B cell (primary cell): ENCODE data around the gene SELL. TPM values are rescaled to one million over a fixed set of nuclear protein-coding genes. Genes with fewer than 3 reads are reported as not detected.

ENCODE experiments used
- ATAC-seq: fragments of 200-7000 bp; cut with Tn5 transposase; one replicate; pipeline ENCODE4 v1.10.0; 2021; ENCODE audit warnings: low read depth, mild to moderate bottlenecking, moderate number of reproducible peaks, moderate library complexity
- CTCF ChIA-PET: fragments of 350-600 bp; sonication (Branson Sonifier 250); formaldehyde crosslinking; loops from one replicate; lab custom pipeline; 2021; ENCODE audit warnings: antibody characterized with exemption, inconsistent platforms; lab: Charles Lee
- POLR2A ChIA-PET: fragments of 350-600 bp; sonication (Branson Sonifier 250); formaldehyde crosslinking; loops from one replicate; lab custom pipeline; 2021; ENCODE audit warnings: antibody characterized with exemption; lab: Charles Lee
- DNase-seq: peaks from one replicate; pipeline ENCODE4 v3.0.0; 2013
- H2AFZ ChIP-seq: 2 replicates; pipeline ENCODE4 v1.6.1; 2012; ENCODE audit warnings: mild to moderate bottlenecking, low read depth, low read length; ENCODE audit not compliant: insufficient read depth, poor library complexity, severe bottlenecking
- H3K27ac ChIP-seq, 2 donors: 1 replicate in 1 of 2; 2 replicates in 1 of 2; pipeline ENCODE4 v1.5.1; 2012 to 2013; ENCODE audit warnings: low read length in 2 of 2, mild to moderate bottlenecking in 2 of 2, moderate library complexity in 1 of 2
- H3K27me3 ChIP-seq, 4 experiments: fragments of 200-600 bp in 1 of 4; sonication (generic) in 1 of 4; replicated peaks in 1 of 4; 1 replicate in 2 of 4; 2 replicates in 2 of 4; pipeline versions ENCODE4 v1.6.1 to v1.7.0; 2013 to 2016; ENCODE audit warnings: low read length in 3 of 4, mild to moderate bottlenecking in 2 of 4, mixed read lengths in 1 of 4, moderate library complexity in 1 of 4; ENCODE audit not compliant: insufficient read depth in 4 of 4, control insufficient read depth in 3 of 4; ENCODE audit errors: control extremely low read depth in 1 of 4
- H3K36me3 ChIP-seq, 2 experiments: replicated peaks in 1 of 2; 1 replicate in 1 of 2; 2 replicates in 1 of 2; pipeline versions ENCODE4 v1.6.1 to v1.7.1; 2013; ENCODE audit warnings: low read length in 1 of 2; ENCODE audit not compliant: insufficient read depth in 2 of 2, control insufficient read depth in 1 of 2; ENCODE audit errors: control extremely low read depth in 1 of 2, extremely low read depth in 1 of 2
- H3K4me1 ChIP-seq, 2 donors: fragments of 200-600 bp in 1 of 2; sonication (generic) in 1 of 2; 1 replicate in 1 of 2; 2 replicates in 1 of 2; pipeline versions ENCODE4 v1.5.1 to v1.6.1; 2013 to 2017; ENCODE audit warnings: low read length in 2 of 2; ENCODE audit not compliant: control insufficient read depth in 2 of 2, insufficient read depth in 2 of 2
- H3K4me2 ChIP-seq: replicated peaks from 2 replicates; pipeline ENCODE3; 2012; ENCODE audit warnings: mild to moderate bottlenecking, low read depth, low read length; ENCODE audit not compliant: poor library complexity, severe bottlenecking
- H3K4me3 ChIP-seq, 5 experiments: fragments of 200-600 bp in 1 of 5; sonication (generic) in 1 of 5; 1 replicate in 3 of 5; 2 replicates in 2 of 5; pipeline versions ENCODE4 v1.5.1 to v1.7.0; 2011 to 2016; ENCODE audit warnings: low read length in 4 of 5, mild to moderate bottlenecking in 4 of 5, low read depth in 2 of 5, control low read depth in 1 of 5, moderate library complexity in 1 of 5; ENCODE audit not compliant: insufficient read depth in 1 of 5; ENCODE audit errors: control extremely low read depth in 1 of 5, extremely low read depth in 1 of 5
- H3K79me2 ChIP-seq: fragments of 200-600 bp; sonication (generic); one replicate; pipeline ENCODE4 v1.6.0; 2016; ENCODE audit warnings: low read length; ENCODE audit not compliant: control insufficient read depth, insufficient read depth
- H3K9ac ChIP-seq: fragments of 200-600 bp; sonication (generic); 2 replicates; pipeline ENCODE4 v1.6.1; 2017; ENCODE audit warnings: mild to moderate bottlenecking, low read length, moderate library complexity
- H3K9me3 ChIP-seq, 3 donors: one replicate each; pipeline versions ENCODE4 v1.6.1 to v1.7.1; 2013; ENCODE audit warnings: low read length in 2 of 3; ENCODE audit not compliant: control insufficient read depth in 2 of 3, insufficient read depth in 1 of 3; ENCODE audit errors: control extremely low read depth in 1 of 3
- H4K20me1 ChIP-seq: 2 replicates; pipeline ENCODE4 v1.6.0; 2012; ENCODE audit warnings: mild to moderate bottlenecking, low read length; ENCODE audit not compliant: insufficient read depth, control insufficient read depth, poor library complexity, severe bottlenecking
- H3K27ac Mint-ChIP-seq: one replicate; pipeline ENCODE4 v1.8.0; 2021; ENCODE audit warnings: mixed read lengths
- H3K27me3 Mint-ChIP-seq: one replicate; pipeline ENCODE4 v1.8.0; 2021; ENCODE audit warnings: mixed read lengths
- H3K4me1 Mint-ChIP-seq: one replicate; pipeline ENCODE4 v1.8.0; 2021; ENCODE audit warnings: mixed read lengths
- H3K4me3 Mint-ChIP-seq: one replicate; pipeline ENCODE4 v1.8.0; 2021; ENCODE audit warnings: mixed read lengths
- H3K9me3 Mint-ChIP-seq: one replicate; pipeline ENCODE4 v1.8.0; 2022; ENCODE audit warnings: mixed read lengths; ENCODE audit not compliant: insufficient read depth
- CTCF ChIP-seq: fragments of 200-600 bp; IDR thresholded peaks from one replicate; pipeline ENCODE4 v1.8.0; 2022; ENCODE audit warnings: antibody characterized with exemption, mild to moderate bottlenecking
- EZH2 ChIP-seq: IDR thresholded peaks from 2 replicates; pipeline ENCODE4 v1.6.1; 2012; ENCODE audit warnings: borderline replicate concordance, low read depth, mild to moderate bottlenecking, moderate library complexity, low read length; ENCODE audit not compliant: insufficient read depth, poor library complexity, severe bottlenecking
- WGBS: methylation state at CpG from one replicate; pipeline ENCODE4 v1.1.5; 2013; ENCODE audit warnings: missing lambda C conversion rate; ENCODE audit not compliant: insufficient coverage; 5-methylcytosine and 5-hydroxymethylcytosine counted together
- intact Hi-C: fragments of 100-400 bp; cut with micrococcal nuclease; formaldehyde crosslinking; loops from one replicate; pipeline ENCODE4 v1.10.0; 2022
- polyA plus RNA-seq: library from polyadenylated mRNA; depleted of rRNA; stranded (reverse); fragments of >200 nt; gene quantifications from 2 replicates; pipeline ENCODE4 v1.2.3, GENCODE V29; 2012
- total RNA-seq, 2 donors: library from RNA; stranded (reverse); fragments of 120-200 nt in 1 of 2; gene quantifications; 1 replicate in 1 of 2; 2 replicates in 1 of 2; pipeline versions ENCODE4 v1.2.3 to v1.2.4, GENCODE V29; 2013 to 2022

Gene SELL
- total and polyA plus RNA-seq, 2 donors (not counting 1 experiment from before 2014, with no cell fraction given) = 250 to 258 TPM

GRCh38 chr1:169680377-169681019, 30.9 kb downstream of the SELL start:
- peak overlapping the region; percentile 88 to 92 for H3K27ac ChIP-seq
- H3K36me3 ChIP-seq = no peaks in the 10 kb centered on the region
- H3K27ac Mint-ChIP-seq = peak overlapping the region; percentile 95
- H3K4me2 ChIP-seq = peak overlapping the region; percentile 58
- H3K9me3 Mint-ChIP-seq = no peaks in the 10 kb centered on the region
- ChIA-PET CTCF (interaction anchor here (1.6 to 9.2 kb wide), 7 partner anchors 10 to 79 kb away, joined by 7 to 101 read pairs (median 12); no protein-coding TSS in a partner anchor), POLR2A (interaction anchor here (0.9 to 4.0 kb wide), 6 partner anchors 9 to 79 kb away, joined by 3 to 35 read pairs (median 5); no protein-coding TSS in a partner anchor)
- H3K4me1 Mint-ChIP-seq = peaks cover 61% of the 10 kb centered on the region
- H3K9ac ChIP-seq = peak overlapping the region; percentile 46
- ATAC-seq (peak; percentile 84), DNase-seq (peak; percentile 70)
- no peaks in the 10 kb centered on the region for H3K9me3 ChIP-seq
- WGBS = 9% methylated on average over 5 of the region's 6 CpGs
- H3K79me2 ChIP-seq = peaks cover 16% of the 10 kb centered on the region
- H3K27me3 Mint-ChIP-seq = no peaks in the 10 kb centered on the region
- intact Hi-C loops = loop anchor here (1.0 to 10.0 kb wide), 6 partner anchors 9 to 394 kb away; partner anchors contain the start of genes BLZF1, KIFAP3 and SELL
- TF ChIP-seq CTCF = no peak
- peak overlapping the region; percentile 51 for H2AFZ ChIP-seq
- H3K4me1 ChIP-seq = peaks cover 84 to 96% of the 10 kb centered on the region in 2 donors
- H4K20me1 ChIP-seq = no peaks in the 10 kb centered on the region
- H3K4me3 Mint-ChIP-seq = peak overlapping the region; percentile 75
- no peaks in the 10 kb centered on the region for H3K27me3 ChIP-seq
- H3K4me3 ChIP-seq = peak overlapping the region in 2 of 5 experiments; percentile 6 to 16

- ChIA-PET POLR2A (interaction anchor here (0.8 to 1.1 kb wide), 2 partner anchors 8 to 13 kb away, joined by 4 to 7 read pairs; no protein-coding TSS in a partner anchor), CTCF (interaction anchor here (0.8 to 9.2 kb wide), 9 partner anchors 9 to 93 kb away, joined by 3 to 101 read pairs (median 5); partner anchors contain the start of gene F5)
- WGBS = 86% methylated on average over 2 of the region's 3 CpGs
- no peak overlapping the region for H3K9ac ChIP-seq
- Mint-ChIP-seq H3K27me3 (no peaks in the 10 kb centered on the region), H3K9me3 (no peaks in the 10 kb centered on the region), H3K27ac (peak overlapping the region; percentile 91), H3K4me1 (peaks cover 63% of the 10 kb centered on the region), H3K4me3 (no peak overlapping the region)
- peaks cover 76 to 89% of the 10 kb centered on the region in 2 donors for H3K4me1 ChIP-seq
- ATAC-seq (no peak), DNase-seq (peak; percentile 9)
- no peaks in the 10 kb centered on the region for H3K27me3 ChIP-seq
- no peak for TF ChIP-seq CTCF
- TF ChIP-seq EZH2 = no peak
- peaks cover 11% of the 10 kb centered on the region for H3K79me2 ChIP-seq
- H3K4me2 ChIP-seq = peak overlapping the region; percentile 58
- H2AFZ ChIP-seq = no peak overlapping the region
- intact Hi-C loops = loop anchor here (1.0 to 10.0 kb wide), 5 partner anchors 10 to 395 kb away; partner anchors contain the start of genes BLZF1 and KIFAP3
- no peaks in the 10 kb centered on the region for H3K36me3 ChIP-seq
- H4K20me1 ChIP-seq = no peaks in the 10 kb centered on the region
- H3K9me3 ChIP-seq = no peaks in the 10 kb centered on the region
- H3K27ac ChIP-seq = peak overlapping the region; percentile 88 to 92
- H3K4me3 ChIP-seq = no peak overlapping the region
These were observed 31.7 kb downstream of the SELL start for GRCh38 chr1:169679692-169680091.
